Keratinocyte (primary cell): ENCODE results near the gene PRR14L. TPM values are rescaled to one million over a fixed set of nuclear protein-coding genes. Genes with fewer than 3 reads are reported as not detected.

Experiments
- DNase-seq: peaks from one replicate; pipeline ENCODE4 v3.0.0-alpha.2; 2011; ENCODE audit warnings: low read depth, missing footprints, low spot score
- FAIRE-seq: peaks from 2 replicates; lab custom pipeline; 2011; peaks lifted over from hg19 to GRCh38; lab: Jason Lieb, UNC
- H2AFZ ChIP-seq: 2 replicates; pipeline ENCODE4 v1.6.0; 2012; ENCODE audit warnings: low read length, control low read depth, inconsistent platforms; ENCODE audit not compliant: control insufficient read depth
- H3K27ac ChIP-seq: 2 replicates; pipeline ENCODE4 v1.5.1; 2011; ENCODE audit warnings: low read length; ENCODE audit not compliant: control insufficient read depth, insufficient read depth
- H3K27me3 ChIP-seq: 3 replicates; pipeline ENCODE4 v1.6.0; 2011; ENCODE audit warnings: low read length; ENCODE audit not compliant: control insufficient read depth, insufficient read depth; ENCODE audit errors: extremely low read depth
- H3K36me3 ChIP-seq, 2 experiments: 2 replicates in 1 of 2; 3 replicates in 1 of 2; pipeline ENCODE4 v1.5.1; 2011; ENCODE audit warnings: low read length in 2 of 2, mild to moderate bottlenecking in 1 of 2; ENCODE audit not compliant: control insufficient read depth in 2 of 2, insufficient read depth in 2 of 2; ENCODE audit errors: extremely low read depth in 1 of 2
- H3K4me1 ChIP-seq: 3 replicates; pipeline ENCODE4 v1.5.1; 2011; ENCODE audit warnings: low read length; ENCODE audit not compliant: control insufficient read depth, insufficient read depth; ENCODE audit errors: extremely low read depth
- H3K4me2 ChIP-seq: 3 replicates; pipeline ENCODE4 v1.6.0; 2011; ENCODE audit warnings: low read depth, low read length; ENCODE audit not compliant: control insufficient read depth, insufficient read depth; ENCODE audit errors: extremely low read depth
- H3K4me3 ChIP-seq, 3 experiments: fragments of 200-600 bp in 1 of 3; sonication (generic) in 1 of 3; 2 replicates in 2 of 3; 3 replicates in 1 of 3; pipeline ENCODE4 v1.5.1; 2011 to 2016; ENCODE audit warnings: low read length in 3 of 3, mild to moderate bottlenecking in 3 of 3, control low read depth in 2 of 3, inconsistent platforms in 1 of 3, low read depth in 1 of 3, mixed read lengths in 1 of 3, mixed run types in 1 of 3, moderate library complexity in 1 of 3; ENCODE audit not compliant: control insufficient read depth in 2 of 3, insufficient read depth in 2 of 3; ENCODE audit errors: extremely low read depth in 1 of 3
- H3K79me2 ChIP-seq: 2 replicates; pipeline ENCODE4 v1.6.0; 2012; ENCODE audit warnings: low read length; ENCODE audit not compliant: control insufficient read depth, insufficient read depth
- H3K9ac ChIP-seq: 3 replicates; pipeline ENCODE4 v1.6.0; 2011; ENCODE audit warnings: low read length; ENCODE audit not compliant: control insufficient read depth, insufficient read depth; ENCODE audit errors: extremely low read depth
- H3K9me1 ChIP-seq: 3 replicates; pipeline ENCODE4 v1.6.0; 2011; ENCODE audit warnings: low read length; ENCODE audit not compliant: control insufficient read depth, insufficient read depth; ENCODE audit errors: extremely low read depth
- H3K9me3 ChIP-seq: 2 replicates; pipeline ENCODE4 v1.5.1; 2012; ENCODE audit warnings: low read depth, low read length; ENCODE audit not compliant: control insufficient read depth
- H4K20me1 ChIP-seq: 3 replicates; pipeline ENCODE4 v1.6.0; 2011; ENCODE audit warnings: low read length; ENCODE audit not compliant: control insufficient read depth, insufficient read depth; ENCODE audit errors: extremely low read depth
- EZH2 ChIP-seq: IDR thresholded peaks from one replicate; pipeline ENCODE4 v1.6.1; 2012; ENCODE audit warnings: inconsistent platforms, mild to moderate bottlenecking, low read length, moderate library complexity
- dilution Hi-C: fragments of 300-500 bp; cut with MboI; formaldehyde crosslinking; loops from one replicate; pipeline ENCODE4 v1.7.0; 2020; ENCODE audit warnings: low sequenced_read_pairs; ENCODE audit not compliant: extremely low pct_ligation_motif_present
- polyA plus RNA-seq, 5 experiments: library from polyadenylated mRNA; depleted of rRNA in 3 of 5; stranded (reverse) in 3 of 5; stranded (forward) in 1 of 5; unstranded in 1 of 5; fragments of >200 nt; gene quantifications; 1 replicate in 1 of 5; 2 replicates in 3 of 5; 3 replicates in 1 of 5; pipeline versions ENCODE4 v1.2.1 to v1.2.3, GENCODE V29; 2011 to 2012; ENCODE audit warnings: missing spikeins in 2 of 5, low read depth in 1 of 5, low replicate concordance in 1 of 5
- TF ChIP-seq, protein P1 (sequence below), 3 experiments: IDR thresholded peaks in 1 of 3; conservative IDR thresholded peaks in 1 of 3; optimal IDR thresholded peaks in 1 of 3; 2 replicates in 2 of 3; 3 replicates in 1 of 3; pipeline versions ENCODE3 to v1.5.1; 2011; ENCODE audit warnings: low read length in 3 of 3, mild to moderate bottlenecking in 3 of 3, moderate library complexity in 2 of 3, control low read depth in 1 of 3, inconsistent platforms in 1 of 3; ENCODE audit not compliant: insufficient read depth in 2 of 3; ENCODE audit errors: extremely low read depth in 1 of 3

PRR14L gene
- polyA plus RNA-seq, 1 donor (not counting 4 experiments of a cell fraction or from before 2014, with no cell fraction given): 13.6 TPM

DNA sequence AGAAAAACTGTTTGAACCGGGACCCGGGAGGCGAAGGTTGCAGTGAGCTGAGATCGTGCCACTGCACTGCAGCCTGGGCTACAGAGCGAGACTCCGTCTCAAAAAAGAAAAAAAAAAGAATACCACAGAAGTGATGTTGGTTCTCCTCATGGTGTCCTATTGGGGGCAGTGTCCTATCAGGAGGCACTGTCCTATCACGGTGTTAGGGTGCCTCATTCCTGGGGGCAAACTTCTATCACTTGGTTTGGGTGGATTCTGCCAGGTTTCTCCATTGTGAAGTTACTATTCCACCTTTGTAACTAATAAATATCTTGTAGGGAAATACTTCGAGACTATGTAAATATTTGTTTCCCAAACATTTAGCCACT is 19.6 kb downstream of the PRR14L start:
- FAIRE-seq: no peak
- dilution Hi-C loops: no loop called here
- no peak for TF ChIP-seq EZH2
- TF ChIP-seq, protein P1, sequence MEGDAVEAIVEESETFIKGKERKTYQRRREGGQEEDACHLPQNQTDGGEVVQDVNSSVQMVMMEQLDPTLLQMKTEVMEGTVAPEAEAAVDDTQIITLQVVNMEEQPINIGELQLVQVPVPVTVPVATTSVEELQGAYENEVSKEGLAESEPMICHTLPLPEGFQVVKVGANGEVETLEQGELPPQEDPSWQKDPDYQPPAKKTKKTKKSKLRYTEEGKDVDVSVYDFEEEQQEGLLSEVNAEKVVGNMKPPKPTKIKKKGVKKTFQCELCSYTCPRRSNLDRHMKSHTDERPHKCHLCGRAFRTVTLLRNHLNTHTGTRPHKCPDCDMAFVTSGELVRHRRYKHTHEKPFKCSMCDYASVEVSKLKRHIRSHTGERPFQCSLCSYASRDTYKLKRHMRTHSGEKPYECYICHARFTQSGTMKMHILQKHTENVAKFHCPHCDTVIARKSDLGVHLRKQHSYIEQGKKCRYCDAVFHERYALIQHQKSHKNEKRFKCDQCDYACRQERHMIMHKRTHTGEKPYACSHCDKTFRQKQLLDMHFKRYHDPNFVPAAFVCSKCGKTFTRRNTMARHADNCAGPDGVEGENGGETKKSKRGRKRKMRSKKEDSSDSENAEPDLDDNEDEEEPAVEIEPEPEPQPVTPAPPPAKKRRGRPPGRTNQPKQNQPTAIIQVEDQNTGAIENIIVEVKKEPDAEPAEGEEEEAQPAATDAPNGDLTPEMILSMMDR (optimal IDR thresholded peaks at IDR 0.05 in 1 of 3, IDR thresholded peaks at IDR 0.05 in 1 of 3, conservative IDR thresholded peaks at IDR 0.05 in 1 of 3; ENCODE audit: extremely low read depth in 1 of 3, insufficient read depth in 2 of 3, low read length in 3 of 3): peak in 2 of 3 experiments; percentile 9 to 34
- H3K27ac ChIP-seq: no peak overlapping the region
- H3K9me1 ChIP-seq: no peaks in the 10 kb centered on the region
- H3K9me3 ChIP-seq: no peaks in the 10 kb centered on the region
- peaks cover 55% of the 10 kb centered on the region for H3K79me2 ChIP-seq
- H3K4me2 ChIP-seq: no peak overlapping the region
- no peak overlapping the region for H3K4me3 ChIP-seq
- H3K36me3 ChIP-seq: peaks cover 3 to 5% of the 10 kb centered on the region in 2 experiments
- H2AFZ ChIP-seq: no peak overlapping the region
- H3K27me3 ChIP-seq: no peaks in the 10 kb centered on the region
- H3K4me1 ChIP-seq: peaks cover 13% of the 10 kb centered on the region
- DNase-seq: no peak
- no peaks in the 10 kb centered on the region for H4K20me1 ChIP-seq
- no peak overlapping the region for H3K9ac ChIP-seq

DNA sequence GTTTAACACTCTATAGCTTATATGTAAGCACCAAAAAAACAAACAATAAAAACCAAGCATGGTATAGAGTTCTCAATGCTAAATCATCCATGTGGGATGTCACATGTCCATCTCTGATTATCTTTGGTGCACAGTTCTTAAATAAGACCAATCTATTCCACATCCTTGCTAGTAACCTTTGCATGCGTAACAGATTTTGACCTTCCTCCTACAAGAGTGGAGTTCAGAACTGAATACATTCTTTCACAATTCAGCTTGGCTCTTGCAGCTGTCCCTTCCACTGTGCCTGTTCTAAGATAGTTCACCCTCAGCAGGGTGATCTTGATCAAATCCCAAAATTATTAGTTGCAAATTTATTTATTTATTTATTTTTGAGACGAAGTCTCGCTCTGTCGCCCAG is 21.1 kb downstream of the PRR14L start:
- Histone ChIP-seq H3K9me1 (no peaks in the 10 kb centered on the region), H3K4me2 (no peak overlapping the region), H3K9ac (no peak overlapping the region), H3K36me3 (peaks cover 7 to 8% of the 10 kb centered on the region in 2 experiments), H3K9me3 (no peaks in the 10 kb centered on the region), H3K79me2 (peaks cover 52% of the 10 kb centered on the region), H3K4me3 (no peak overlapping the region), H2AFZ (no peak overlapping the region), H4K20me1 (no peaks in the 10 kb centered on the region), H3K27me3 (no peaks in the 10 kb centered on the region), H3K27ac (no peak overlapping the region), H3K4me1 (no peaks in the 10 kb centered on the region)
- dilution Hi-C loops: no loop called here
- DNase-seq (no peak), FAIRE-seq (no peak)
- TF ChIP-seq, protein P1 (optimal IDR thresholded peaks at IDR 0.05 in 1 of 3, IDR thresholded peaks at IDR 0.05 in 1 of 3, conservative IDR thresholded peaks at IDR 0.05 in 1 of 3; ENCODE audit: extremely low read depth in 1 of 3, insufficient read depth in 2 of 3, low read length in 3 of 3): no peak
- TF ChIP-seq EZH2: no peak
